Suppressor macrophage treated with lipopolysaccharide for 1 hour (primary cell): Measurements from ENCODE around the gene EPM2AIP1.
"Not testable (repeated sequence)": the region's sequence is repeated elsewhere in the genome, so short reads cannot be mapped to it uniquely, and the experiment has no call there.

Source experiments
- DNase-seq, 3 donors: peaks; one replicate each; pipeline ENCODE4 v3.0.0-alpha.2; 2020 to 2022

The EPM2AIP1 gene

DNA sequence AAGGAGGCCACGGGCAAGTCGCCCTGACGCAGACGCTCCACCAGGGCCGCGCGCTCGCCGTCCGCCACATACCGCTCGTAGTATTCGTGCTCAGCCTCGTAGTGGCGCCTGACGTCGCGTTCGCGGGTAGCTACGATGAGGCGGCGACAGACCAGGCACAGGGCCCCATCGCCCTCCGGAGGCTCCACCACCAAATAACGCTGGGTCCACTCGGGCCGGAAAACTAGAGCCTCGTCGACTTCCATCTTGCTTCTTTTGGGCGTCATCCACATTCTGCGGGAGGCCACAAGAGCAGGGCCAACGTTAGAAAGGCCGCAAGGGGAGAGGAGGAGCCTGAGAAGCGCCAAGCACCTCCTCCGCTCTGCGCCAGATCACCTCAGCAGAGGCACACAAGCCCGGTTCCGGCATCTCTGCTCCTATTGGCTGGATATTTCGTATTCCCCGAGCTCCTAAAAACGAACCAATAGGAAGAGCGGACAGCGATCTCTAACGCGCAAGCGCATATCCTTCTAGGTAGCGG lies at the start of gene EPM2AIP1:
EPM2AIP1 (minus strand) TSS at position 326 of the 520 bp plus-strand sequence; CDS start at position 272, 54 bp downstream.
- peak; percentile 98 to 100 (median 100) for DNase-seq

DNA sequence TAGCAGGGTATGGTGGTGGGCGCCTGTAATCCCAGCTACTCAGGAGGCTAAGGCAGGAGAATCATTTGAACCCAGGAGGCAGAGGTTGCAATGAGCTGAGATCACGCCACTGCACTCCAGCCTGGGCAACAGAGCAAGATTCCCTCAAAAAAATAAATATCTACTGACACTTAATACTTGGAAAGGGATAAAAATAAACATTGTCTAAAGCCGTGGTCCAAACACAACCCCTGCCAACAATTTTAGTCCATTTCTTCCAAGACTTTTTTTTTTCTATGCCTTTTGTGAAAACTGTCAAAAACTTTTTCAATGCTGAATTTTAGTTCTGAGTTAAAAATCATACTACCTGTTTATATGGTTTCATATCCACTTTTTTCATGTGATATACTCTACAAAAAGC lies 49.8 kb upstream of the EPM2AIP1 start:
- DNase-seq = not testable (repeated sequence)

DNA sequence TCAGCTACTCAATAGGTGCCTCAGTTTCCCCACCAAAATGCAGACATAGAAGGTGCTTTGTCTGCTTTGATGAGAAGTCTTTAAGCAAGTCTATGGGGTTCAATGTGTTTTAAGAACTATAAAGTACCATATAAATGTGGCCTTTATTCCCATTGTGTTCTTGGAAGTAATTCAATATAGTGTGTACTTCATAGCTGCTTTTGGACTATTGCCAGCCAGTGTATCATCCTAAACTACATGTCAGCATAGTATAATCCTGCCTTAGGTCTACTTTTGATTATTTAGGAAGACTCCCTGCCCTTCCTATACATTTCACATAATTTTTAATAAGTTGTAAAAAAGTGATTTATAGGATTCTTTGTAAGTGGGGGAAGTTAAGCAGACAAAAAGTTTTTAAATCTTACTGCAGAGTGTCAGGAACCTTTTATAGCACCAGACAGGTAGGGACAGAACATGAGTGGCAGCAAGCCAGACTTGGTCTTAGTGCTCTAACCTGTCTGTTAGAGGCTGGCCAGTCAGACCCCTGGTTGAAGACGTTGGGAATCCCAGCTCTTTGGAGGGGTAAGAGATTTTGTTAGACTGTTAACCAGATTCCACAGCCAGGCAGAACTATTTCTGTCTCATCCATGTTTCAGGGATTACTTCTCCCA lies 48.7 kb upstream of the EPM2AIP1 start:
- no peak for DNase-seq

DNA sequence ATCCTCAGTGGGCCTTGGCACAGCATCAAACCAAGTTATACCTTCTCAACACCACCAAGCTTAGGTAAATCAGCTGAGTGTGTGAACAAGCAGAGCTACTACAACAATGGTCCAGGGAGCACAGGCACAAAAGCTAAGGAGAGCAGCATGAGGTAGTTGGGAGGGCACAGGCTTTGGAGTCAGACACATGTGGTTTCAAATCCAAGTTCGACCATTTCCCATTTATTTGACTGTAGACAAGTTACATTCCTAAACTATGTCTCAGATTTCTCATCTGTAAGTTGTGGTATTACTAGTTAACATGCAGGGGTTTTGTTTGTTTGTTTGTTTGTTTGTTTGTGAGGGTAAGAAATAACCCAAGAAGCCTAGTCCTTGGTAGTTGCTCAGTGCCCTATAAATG lies 47.3 kb upstream of the EPM2AIP1 start:
- no peak for DNase-seq

DNA sequence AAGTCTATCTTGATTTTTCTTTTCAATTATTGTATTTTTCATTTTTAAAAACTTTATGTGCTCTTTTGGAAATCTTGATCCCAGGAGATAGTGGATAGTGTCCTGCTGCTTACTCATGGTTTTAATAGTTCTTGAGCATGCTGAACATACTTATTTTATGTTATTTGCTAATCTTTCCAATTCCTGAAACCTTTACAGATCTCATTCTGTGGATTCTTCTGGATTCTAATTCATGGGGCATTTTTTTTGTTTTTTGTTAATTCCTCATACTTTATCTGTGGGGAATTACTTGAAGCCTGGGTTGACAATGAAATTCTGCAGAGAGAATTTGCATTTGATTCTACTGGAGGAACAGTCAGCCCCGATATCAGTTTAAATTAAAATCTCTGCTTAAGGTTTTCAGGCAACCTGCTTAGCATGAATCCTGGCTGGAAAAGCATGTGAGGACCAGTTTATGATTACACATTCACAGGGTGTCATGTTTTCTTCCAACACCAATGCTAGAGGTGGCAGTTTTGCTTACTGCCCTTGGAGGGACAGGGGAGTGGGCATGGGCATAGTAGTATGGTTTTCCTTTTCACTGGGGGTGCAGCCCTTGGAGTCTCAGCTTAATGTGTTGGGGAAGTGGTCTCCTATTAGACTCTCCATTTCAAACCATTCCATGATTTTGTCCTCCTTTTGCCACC lies 46.4 kb upstream of the EPM2AIP1 start:
- DNase-seq = no peak

DNA sequence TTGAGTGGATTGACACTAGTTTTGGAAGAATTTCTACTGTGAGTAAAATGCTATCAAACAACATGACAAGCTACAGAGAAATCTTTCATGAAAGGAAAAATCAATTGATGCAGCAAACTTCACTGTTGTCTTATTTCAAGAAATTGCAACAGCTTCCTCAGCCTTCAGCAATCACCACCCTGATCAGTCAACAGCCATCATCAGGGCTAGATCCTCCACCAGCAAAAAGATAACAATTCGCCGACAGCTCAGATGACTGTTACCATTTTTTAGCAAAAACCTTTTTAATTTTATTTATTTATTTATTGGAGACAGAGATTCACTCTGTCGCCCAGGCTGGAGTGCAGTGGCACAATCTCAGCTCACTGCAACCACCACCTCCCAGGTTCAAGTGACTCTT lies 44.4 kb upstream of the EPM2AIP1 start:
- no peak for DNase-seq

DNA sequence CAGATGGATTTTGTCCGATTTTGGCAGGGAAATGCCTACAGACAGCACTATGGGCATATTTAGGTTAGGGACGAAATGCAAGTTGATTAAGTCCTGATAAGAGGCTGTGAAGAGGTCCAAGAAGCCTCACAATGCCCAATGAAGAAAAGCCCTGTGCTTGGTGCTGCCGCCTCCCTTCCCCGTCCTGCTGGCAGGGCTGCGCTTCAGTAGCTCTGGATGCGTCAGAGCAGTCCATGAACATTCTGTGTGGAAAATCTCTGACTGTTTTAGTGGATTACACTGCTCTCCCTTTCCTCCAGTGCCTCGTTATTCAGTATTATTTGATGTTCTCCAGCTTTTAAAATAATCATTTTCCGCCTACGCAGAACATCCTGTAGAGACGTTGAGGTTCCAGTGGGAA lies 40.0 kb upstream of the EPM2AIP1 start:
- no peak for DNase-seq

DNA sequence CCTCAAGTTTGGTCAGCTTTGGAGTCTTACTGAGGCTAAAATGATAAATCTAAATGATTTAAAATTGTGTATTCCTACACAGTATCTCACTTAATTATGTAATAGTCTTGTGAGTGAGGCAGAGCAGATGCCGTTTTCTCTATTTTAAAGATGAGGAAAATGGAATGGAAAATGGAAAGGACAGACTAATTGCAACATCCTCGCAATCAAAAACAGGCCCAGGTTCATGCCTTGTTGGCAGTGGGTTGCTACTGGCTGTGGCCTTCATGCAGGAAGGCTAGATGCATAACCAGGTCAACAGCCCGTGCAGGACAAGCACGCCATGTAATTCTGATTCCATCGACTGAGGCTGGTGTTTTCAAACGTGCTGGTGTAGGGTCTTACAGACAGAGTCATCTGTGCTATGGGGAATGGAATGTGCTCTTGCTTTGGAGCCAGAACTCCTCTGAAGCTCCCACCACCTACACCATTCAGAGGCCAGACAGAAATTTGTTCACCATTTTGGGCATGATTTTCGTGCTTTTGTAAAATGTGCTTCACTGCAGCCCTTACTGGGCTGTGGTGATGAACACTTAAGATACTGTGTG lies 38.3 kb upstream of the EPM2AIP1 start:
- DNase-seq = no peak

DNA sequence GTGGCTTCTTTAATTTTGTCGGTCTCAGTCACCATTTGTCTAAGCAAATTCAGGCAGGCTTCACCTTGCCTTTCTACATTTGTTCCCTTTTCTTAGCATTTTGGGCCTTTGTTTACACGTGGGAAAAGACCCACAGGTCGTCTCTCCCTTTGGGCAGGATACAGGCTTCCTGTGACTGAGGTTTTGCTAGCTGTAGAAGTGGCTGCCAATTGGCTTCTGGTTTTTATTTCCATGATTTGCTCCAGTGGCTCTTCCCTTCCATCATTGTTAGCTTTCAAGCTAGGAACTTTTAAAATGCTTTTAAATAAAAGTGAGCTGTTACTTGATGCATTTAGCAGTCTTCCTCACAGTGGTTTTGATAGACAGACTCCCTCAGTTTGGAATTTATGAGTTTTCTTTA lies 37.7 kb upstream of the EPM2AIP1 start:
- DNase-seq = no peak

DNA sequence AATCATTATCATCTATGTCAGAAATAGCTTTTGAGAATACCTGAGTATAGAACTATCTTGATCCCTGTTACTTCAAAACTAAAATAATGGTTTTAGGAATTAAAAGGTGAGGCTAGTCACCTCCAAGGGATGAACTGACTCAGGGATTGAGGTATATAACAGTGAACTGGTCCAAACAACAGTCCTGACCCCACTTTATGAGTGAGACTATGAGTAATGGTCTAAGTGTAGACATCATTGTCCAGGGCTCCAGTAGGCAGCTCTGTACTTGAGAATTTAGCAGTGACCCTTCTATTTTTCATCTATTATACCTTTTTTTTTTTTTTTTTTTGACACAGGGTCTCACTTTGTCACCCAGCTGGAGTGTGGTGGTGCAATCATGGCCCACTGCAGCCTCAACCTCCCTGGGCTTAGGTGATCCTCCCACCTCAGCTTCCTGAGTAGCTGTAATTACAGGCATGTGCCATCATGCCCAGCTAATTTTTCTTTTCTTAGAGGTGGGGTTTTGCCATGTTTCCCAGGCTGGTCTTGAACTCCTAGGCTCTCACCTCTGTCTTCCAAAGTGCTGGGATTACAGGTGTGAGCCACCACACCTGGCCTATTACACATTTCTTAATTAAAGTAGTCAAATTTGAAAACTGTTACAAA lies 36.7 kb upstream of the EPM2AIP1 start:
- DNase-seq = no peak

DNA sequence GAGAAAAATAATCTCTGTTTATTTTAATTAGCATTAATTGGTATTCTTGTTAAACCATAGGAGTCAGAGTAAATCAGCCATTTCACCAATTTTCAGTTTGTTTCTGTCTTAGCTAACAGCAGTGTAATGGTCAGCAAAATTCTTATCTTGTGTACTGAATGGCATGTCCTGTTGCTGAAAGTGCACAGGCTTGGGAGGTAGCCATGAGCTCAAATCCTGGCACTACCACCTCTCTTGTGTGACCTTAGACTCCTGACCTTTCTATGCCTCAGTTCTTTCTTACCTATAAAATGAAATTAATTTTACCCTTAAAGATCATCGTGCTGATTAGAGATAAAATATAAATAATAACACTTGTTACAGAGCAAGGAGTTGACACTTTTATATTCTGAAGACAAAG lies 36.2 kb upstream of the EPM2AIP1 start:
- no peak for DNase-seq

DNA sequence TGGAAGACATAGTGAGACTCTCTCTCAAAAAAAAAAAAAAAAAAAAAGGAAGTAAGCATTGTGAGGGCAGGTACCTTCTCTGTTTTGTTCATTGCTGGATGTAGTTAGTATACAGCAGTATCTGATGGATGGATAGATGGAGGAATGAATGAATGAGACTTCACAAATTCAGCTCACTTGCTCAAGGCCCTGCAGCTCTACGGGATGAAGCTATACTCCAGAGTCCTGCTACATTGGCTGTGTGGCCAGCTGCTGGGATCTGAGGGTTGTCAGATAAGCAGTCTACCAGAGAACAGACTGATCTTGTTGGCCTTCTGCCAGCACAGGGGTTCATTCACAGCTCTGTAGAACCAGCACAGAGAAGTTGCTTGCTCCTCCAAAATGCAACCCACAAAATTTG lies 35.4 kb upstream of the EPM2AIP1 start:
- DNase-seq = no peak

DNA sequence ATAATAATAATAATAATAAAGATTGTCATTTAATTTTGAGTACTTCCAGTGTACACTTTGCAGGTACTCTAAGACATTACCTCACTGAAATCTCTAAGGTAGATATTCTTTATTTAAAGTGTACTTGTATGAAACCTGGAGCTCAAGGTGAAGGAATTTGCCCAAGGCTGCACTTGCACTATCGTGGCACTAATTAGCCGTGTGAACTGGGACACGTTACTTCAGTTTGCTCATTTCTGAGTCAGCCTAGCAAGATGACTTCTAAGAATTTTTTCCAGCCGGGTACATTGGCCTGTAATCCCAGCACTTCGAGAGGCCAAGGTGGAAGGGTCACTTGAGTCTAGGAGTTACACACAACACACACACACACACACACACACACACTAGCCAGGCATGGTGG lies 33.9 kb upstream of the EPM2AIP1 start:
- DNase-seq = no peak

DNA sequence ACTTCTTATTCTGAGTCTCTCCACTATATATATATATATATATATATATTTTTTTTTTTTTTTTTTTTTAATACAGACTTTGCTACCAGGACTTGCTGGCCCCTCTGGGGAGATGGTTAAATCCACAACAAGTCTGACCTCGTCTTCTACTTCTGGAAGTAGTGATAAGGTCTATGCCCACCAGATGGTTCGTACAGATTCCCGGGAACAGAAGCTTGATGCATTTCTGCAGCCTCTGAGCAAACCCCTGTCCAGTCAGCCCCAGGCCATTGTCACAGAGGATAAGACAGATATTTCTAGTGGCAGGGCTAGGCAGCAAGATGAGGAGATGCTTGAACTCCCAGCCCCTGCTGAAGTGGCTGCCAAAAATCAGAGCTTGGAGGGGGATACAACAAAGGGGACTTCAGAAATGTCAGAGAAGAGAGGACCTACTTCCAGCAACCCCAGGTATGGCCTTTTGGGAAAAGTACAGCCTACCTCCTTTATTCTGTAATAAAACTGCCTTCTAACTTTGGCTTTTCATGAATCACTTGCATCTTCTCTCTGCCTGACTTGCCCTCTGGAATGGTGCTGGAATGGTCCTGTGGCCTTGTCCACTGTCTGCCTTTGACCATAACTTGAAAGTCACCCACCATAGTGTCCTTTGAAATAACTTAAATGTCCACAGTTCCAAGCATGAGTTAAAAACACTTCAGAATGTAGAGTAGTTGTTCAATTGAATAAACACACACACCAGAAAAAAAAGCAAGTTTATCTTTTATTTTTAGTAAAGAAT lies 32.8 kb upstream of the EPM2AIP1 start:
- no peak for DNase-seq

DNA sequence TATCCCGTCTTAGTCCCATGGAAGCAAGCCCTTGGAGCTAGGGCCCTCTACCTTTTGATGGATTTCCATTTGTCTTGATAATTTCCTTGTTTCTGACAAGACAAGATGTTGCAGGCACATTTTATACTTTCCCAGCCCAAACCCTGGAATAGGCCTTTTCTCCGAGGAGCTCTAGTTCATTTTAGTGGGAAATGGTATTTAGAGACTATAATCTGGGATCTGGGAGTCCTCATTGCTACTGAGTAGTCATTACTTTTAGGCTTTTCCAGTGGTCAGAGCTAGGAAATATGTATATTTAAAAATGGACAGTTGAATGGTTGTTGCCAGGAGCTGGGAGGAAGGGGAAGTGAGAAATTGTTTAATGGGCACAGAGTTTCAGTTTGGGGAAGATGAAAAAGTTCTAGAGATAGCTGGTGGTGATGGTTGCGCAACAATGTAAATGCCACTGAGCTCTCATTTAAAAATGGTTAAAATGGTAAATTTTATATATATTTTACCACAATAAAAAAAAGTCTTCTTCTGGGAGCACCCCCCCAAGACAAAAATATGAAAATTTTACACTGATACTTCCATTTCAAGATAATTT lies 32.0 kb upstream of the EPM2AIP1 start:
- DNase-seq = peak; percentile 75 to 88 (median 85)

DNA sequence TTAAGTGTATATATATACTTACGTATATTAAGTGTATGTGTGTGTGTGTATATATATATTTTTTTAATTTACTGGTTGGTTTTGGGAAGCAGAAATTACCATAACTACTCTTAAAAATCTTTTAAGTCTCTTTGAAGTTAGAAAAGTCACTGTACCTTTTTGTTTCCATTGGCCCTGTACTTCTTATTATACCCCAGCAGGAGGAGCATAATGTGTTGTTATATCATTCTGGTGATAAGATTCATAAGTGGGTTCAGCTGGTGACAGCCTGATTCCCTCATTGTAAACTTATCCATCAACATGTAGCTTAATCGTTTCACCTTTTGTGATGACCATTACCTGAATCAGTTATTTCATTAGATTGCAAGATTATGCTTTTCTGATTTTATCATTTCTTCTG lies 31.2 kb upstream of the EPM2AIP1 start:
- peak in 1 of 3 donors; percentile 7 for DNase-seq

DNA sequence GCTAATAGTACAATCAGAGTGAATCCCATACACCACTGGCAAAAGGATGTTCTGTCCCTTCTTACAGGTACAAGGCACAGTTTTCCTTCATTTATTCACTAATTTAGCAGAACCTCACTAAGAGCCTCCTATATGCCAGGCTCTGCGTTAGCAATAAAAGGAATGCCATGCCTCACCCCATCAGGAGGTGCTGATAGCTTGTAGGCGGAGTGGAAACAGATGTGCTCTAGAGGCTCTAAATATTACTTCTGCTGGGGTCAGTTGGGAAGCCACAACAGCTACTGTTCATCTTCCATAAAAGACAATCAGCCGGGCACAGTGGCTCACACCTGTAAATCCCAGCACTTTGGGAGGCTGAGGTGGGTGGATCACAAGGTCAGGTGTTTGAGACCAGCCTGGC lies 24.8 kb upstream of the EPM2AIP1 start:
- no peak for DNase-seq

DNA sequence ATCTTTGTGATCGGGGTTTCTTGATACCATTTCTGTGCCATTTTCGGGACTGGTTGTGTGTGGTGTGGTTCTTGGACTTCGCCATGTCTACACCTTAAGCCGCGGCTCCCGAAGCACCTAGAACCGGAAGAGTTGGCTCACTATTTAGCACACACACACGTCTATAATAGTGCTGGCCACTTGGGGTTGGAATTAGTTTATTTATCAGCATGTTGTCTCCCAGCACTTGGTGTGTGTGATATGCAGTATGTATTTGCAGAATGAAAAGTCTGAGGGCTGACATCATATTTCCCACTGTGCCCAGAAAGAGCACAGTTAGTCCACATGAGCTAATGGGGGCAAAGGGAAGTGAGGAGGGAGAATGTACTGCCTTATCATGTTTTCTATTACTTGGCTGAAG lies 24.0 kb upstream of the EPM2AIP1 start:
- DNase-seq = no peak

DNA sequence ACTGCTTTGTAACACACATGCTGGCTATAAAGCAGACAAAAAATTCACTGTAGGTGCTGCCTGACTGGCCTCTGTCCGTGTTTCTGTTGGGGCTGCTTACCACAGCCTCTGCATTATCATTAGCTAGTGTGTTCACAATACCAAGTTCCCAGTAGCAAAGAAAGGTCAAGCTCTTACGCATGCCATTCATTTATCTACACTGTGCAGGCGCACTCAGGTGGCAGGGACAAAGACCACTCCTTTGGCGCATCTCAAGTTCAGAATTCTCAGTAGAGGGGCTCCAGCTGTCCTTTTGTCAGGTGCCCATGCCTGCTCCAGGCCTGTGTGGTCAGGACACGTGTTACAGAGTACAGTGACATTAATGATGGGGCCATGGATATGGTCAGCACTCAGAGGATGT lies 22.7 kb upstream of the EPM2AIP1 start:
- DNase-seq = no peak

DNA sequence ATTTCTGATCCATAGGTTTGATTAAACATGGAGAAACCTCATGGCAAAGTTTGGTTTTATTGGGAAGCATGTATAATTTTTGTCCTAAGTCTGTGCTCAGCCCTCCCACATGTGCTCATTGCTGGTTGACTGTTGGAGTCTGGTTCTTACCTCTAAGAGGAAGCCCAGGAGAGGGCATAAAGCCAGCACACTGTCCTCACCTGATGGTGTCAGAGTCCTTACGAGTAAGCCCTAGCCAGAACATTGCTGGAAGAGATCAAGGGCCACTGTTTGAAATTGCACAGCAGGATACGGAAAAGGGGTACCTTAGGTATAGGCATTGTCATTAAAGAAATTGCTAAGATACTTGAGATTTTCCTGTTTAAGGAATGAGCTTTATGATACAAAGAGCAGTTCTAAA lies 21.7 kb upstream of the EPM2AIP1 start:
- DNase-seq = no peak

DNA sequence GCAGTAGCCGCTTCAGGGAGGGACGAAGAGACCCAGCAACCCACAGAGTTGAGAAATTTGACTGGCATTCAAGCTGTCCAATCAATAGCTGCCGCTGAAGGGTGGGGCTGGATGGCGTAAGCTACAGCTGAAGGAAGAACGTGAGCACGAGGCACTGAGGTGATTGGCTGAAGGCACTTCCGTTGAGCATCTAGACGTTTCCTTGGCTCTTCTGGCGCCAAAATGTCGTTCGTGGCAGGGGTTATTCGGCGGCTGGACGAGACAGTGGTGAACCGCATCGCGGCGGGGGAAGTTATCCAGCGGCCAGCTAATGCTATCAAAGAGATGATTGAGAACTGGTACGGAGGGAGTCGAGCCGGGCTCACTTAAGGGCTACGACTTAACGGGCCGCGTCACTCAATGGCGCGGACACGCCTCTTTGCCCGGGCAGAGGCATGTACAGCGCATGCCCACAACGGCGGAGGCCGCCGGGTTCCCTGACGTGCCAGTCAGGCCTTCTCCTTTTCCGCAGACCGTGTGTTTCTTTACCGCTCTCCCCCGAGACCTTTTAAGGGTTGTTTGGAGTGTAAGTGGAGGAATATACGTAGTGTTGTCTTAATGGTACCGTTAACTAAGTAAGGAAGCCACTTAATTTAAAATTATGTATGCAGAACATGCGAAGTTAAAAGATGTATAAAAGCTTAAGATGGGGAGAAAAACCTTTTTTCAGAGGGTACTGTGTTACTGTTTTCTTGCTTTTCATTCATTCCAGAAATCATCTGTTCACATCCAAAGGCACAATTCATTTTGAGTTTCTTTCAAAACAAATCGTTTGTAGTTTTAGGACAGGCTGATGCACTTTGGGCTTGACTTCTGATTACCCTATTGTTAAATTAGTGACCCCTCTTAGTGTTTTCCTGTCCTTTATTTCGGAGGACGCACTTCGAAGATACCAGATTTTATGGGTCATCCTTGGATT lies 674 bp upstream of the EPM2AIP1 start, which contains the start of gene MLH1:
MLH1 (plus strand) TSS at position 193 of the 958 bp plus-strand sequence; CDS start at position 223, 30 bp downstream.
- peak; percentile 92 to 96 (median 94) for DNase-seq
